Measurements from ENCODE around the gene ATR. TPM values are rescaled to one million over a fixed set of nuclear protein-coding genes. Genes with fewer than 3 reads are reported as not detected.

Gene ATR
- total RNA-seq, 1 donor from 2014 or later, result 26.9 TPM

DNA sequence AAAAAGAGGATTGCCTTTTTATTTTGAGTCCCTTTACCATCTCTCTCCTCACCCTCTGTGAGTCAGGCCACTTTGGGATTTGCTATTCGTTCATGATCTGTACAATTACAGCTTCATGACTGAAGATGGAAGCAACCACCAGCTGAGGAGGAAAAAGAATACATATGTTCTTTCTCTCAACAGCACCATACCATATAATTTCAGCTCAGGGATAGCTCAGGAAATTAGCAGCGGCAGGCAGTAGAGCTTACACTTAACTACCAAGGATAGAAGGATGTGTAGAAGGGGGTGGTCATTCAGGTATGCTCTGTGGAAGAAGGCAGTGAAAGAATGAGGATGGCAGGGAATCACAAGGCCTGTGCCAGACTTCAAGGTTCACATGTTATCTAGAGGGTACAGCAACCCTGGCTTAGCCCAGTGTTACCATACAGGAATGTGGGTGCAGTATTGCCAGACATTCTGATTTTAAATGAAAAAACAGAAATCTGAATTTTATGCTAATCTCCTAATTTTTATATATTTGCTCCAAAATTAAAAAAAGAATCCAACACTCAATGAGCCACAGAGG is 35.6 kb upstream of the ATR start:
- H3K36me3 ChIP-seq (ENCODE audit: insufficient read depth, low read length), result no peaks in the 10 kb centered on the region
- no peak overlapping the region for H3K27ac ChIP-seq (ENCODE audit: low read depth, low read length)
- no peak overlapping the region for H3K4me3 Mint-ChIP-seq (ENCODE audit: unreplicated experiment)
- H2AFZ ChIP-seq (ENCODE audit: low read depth, low read length), result no peak overlapping the region
- no peaks in the 10 kb centered on the region for H3K9me3 Mint-ChIP-seq (ENCODE audit: unreplicated experiment)
- H3K4me2 ChIP-seq (ENCODE audit: low read length), result no peak overlapping the region
- DNase-seq (ENCODE audit: low read depth) (no peak), FAIRE-seq (no peak)
- H3K27me3 Mint-ChIP-seq (ENCODE audit: low read depth, unreplicated experiment), result no peaks in the 10 kb centered on the region
- no peak overlapping the region for H3K4me3 ChIP-seq (ENCODE audit: insufficient read depth, low read depth, low read length)
- peaks cover 7% of the 10 kb centered on the region for H3K4me1 Mint-ChIP-seq (ENCODE audit: low read depth, unreplicated experiment)
- H3K27ac Mint-ChIP-seq (ENCODE audit: unreplicated experiment), result no peak overlapping the region
- no peaks in the 10 kb centered on the region for H3K9me3 ChIP-seq (ENCODE audit: insufficient read depth, low read depth, low read length)
- TF ChIP-seq, protein P1, sequence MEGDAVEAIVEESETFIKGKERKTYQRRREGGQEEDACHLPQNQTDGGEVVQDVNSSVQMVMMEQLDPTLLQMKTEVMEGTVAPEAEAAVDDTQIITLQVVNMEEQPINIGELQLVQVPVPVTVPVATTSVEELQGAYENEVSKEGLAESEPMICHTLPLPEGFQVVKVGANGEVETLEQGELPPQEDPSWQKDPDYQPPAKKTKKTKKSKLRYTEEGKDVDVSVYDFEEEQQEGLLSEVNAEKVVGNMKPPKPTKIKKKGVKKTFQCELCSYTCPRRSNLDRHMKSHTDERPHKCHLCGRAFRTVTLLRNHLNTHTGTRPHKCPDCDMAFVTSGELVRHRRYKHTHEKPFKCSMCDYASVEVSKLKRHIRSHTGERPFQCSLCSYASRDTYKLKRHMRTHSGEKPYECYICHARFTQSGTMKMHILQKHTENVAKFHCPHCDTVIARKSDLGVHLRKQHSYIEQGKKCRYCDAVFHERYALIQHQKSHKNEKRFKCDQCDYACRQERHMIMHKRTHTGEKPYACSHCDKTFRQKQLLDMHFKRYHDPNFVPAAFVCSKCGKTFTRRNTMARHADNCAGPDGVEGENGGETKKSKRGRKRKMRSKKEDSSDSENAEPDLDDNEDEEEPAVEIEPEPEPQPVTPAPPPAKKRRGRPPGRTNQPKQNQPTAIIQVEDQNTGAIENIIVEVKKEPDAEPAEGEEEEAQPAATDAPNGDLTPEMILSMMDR (IDR thresholded peaks at IDR 0.05; ENCODE audit: insufficient read depth, low read depth, low read length), result no peak
- no peak for TF ChIP-seq EZH2 (IDR thresholded peaks at IDR 0.05; ENCODE audit: insufficient read depth, low read length)
- H3K4me1 ChIP-seq (ENCODE audit: insufficient read depth, low read length), result peaks cover 4% of the 10 kb centered on the region
- H4K20me1 ChIP-seq (ENCODE audit: insufficient read depth, low read length), result no peaks in the 10 kb centered on the region
- H3K9ac ChIP-seq (ENCODE audit: low read length), result no peak overlapping the region
- H3K36me3 Mint-ChIP-seq (ENCODE audit: low read depth, unreplicated experiment), result no peaks in the 10 kb centered on the region
- no peaks in the 10 kb centered on the region for H3K79me2 ChIP-seq (ENCODE audit: insufficient read depth, low read length)
- no peaks in the 10 kb centered on the region for H3K27me3 ChIP-seq (ENCODE audit: insufficient read depth, low read length)

DNA sequence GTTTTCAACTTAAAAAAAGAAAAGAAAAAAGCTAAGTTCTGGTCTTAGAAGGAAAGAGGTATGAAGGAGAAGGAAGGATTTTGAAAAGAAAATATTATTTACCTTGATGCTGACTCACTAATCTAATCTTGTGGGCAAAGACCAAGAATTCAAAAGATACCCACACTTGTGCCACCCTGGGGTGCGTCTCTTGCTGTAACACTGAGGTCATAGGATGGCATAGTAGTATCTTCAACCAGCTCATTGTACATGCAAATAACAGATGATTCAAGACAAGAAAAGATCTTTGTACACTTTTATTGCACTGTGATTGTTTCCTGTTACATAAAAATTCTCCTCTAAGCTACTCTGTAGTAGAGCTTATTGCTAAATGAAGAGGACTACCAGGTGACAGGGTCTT is 35.0 kb upstream of the ATR start:
- Histone ChIP-seq H4K20me1 (ENCODE audit: insufficient read depth, low read length) (no peaks in the 10 kb centered on the region), H3K79me2 (ENCODE audit: insufficient read depth, low read length) (no peaks in the 10 kb centered on the region), H3K4me2 (ENCODE audit: low read length) (no peak overlapping the region), H3K9ac (ENCODE audit: low read length) (no peak overlapping the region), H3K4me1 (ENCODE audit: insufficient read depth, low read length) (no peaks in the 10 kb centered on the region), H3K27me3 (ENCODE audit: insufficient read depth, low read length) (no peaks in the 10 kb centered on the region), H3K9me3 (ENCODE audit: insufficient read depth, low read depth, low read length) (no peaks in the 10 kb centered on the region), H2AFZ (ENCODE audit: low read depth, low read length) (no peak overlapping the region), H3K4me3 (ENCODE audit: insufficient read depth, low read depth, low read length) (no peak overlapping the region), H3K27ac (ENCODE audit: low read depth, low read length) (no peak overlapping the region), H3K36me3 (ENCODE audit: insufficient read depth, low read length) (no peaks in the 10 kb centered on the region)
- Mint-ChIP-seq H3K36me3 (ENCODE audit: low read depth, unreplicated experiment) (no peaks in the 10 kb centered on the region), H3K4me1 (ENCODE audit: low read depth, unreplicated experiment) (peaks cover 5% of the 10 kb centered on the region), H3K9me3 (ENCODE audit: unreplicated experiment) (no peaks in the 10 kb centered on the region), H3K4me3 (ENCODE audit: unreplicated experiment) (no peak overlapping the region), H3K27me3 (ENCODE audit: low read depth, unreplicated experiment) (no peaks in the 10 kb centered on the region), H3K27ac (ENCODE audit: unreplicated experiment) (no peak overlapping the region)
- DNase-seq (ENCODE audit: low read depth) (no peak), FAIRE-seq (no peak)
- TF ChIP-seq EZH2 (IDR thresholded peaks at IDR 0.05; ENCODE audit: insufficient read depth, low read length), result no peak
- TF ChIP-seq, protein P1 (IDR thresholded peaks at IDR 0.05; ENCODE audit: insufficient read depth, low read depth, low read length), result no peak

DNA sequence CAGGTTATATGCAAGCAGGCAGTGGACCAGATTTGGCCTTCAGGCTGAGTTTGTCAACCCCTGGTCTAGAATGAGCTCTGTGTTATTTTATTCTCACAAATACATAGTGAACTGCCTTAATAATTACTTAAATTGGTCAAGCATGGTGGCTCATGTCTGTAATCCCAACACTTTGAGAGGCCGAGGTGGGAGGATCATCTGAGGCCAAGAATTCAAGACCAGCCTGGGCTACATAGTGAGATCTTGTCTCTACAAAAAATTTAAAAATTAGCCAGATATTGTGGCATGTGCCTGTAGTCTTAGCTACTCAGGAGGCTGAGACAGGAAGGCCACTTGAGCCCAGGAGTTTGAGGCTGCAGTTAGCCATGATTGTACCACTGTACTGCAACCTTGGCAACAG is 32.7 kb upstream of the ATR start:
- DNase-seq (ENCODE audit: low read depth) (no peak), FAIRE-seq (no peak)
- H3K4me1 ChIP-seq (ENCODE audit: insufficient read depth, low read length), result no peaks in the 10 kb centered on the region
- H2AFZ ChIP-seq (ENCODE audit: low read depth, low read length), result no peak overlapping the region
- no peak overlapping the region for H3K27ac Mint-ChIP-seq (ENCODE audit: unreplicated experiment)
- no peak overlapping the region for H3K4me3 Mint-ChIP-seq (ENCODE audit: unreplicated experiment)
- H3K36me3 ChIP-seq (ENCODE audit: insufficient read depth, low read length), result no peaks in the 10 kb centered on the region
- H3K27ac ChIP-seq (ENCODE audit: low read depth, low read length), result no peak overlapping the region
- no peak overlapping the region for H3K4me3 ChIP-seq (ENCODE audit: insufficient read depth, low read depth, low read length)
- no peaks in the 10 kb centered on the region for H3K9me3 Mint-ChIP-seq (ENCODE audit: unreplicated experiment)
- H3K79me2 ChIP-seq (ENCODE audit: insufficient read depth, low read length), result no peaks in the 10 kb centered on the region
- H4K20me1 ChIP-seq (ENCODE audit: insufficient read depth, low read length), result no peaks in the 10 kb centered on the region
- no peak for TF ChIP-seq EZH2 (IDR thresholded peaks at IDR 0.05; ENCODE audit: insufficient read depth, low read length)
- TF ChIP-seq, protein P1 (IDR thresholded peaks at IDR 0.05; ENCODE audit: insufficient read depth, low read depth, low read length), result no peak
- H3K9me3 ChIP-seq (ENCODE audit: insufficient read depth, low read depth, low read length), result no peaks in the 10 kb centered on the region
- no peaks in the 10 kb centered on the region for H3K27me3 Mint-ChIP-seq (ENCODE audit: low read depth, unreplicated experiment)
- no peaks in the 10 kb centered on the region for H3K27me3 ChIP-seq (ENCODE audit: insufficient read depth, low read length)
- H3K4me2 ChIP-seq (ENCODE audit: low read length), result no peak overlapping the region
- H3K9ac ChIP-seq (ENCODE audit: low read length), result no peak overlapping the region
- peaks cover 5% of the 10 kb centered on the region for H3K4me1 Mint-ChIP-seq (ENCODE audit: low read depth, unreplicated experiment)
- H3K36me3 Mint-ChIP-seq (ENCODE audit: low read depth, unreplicated experiment), result no peaks in the 10 kb centered on the region

All from astrocyte (in vitro differentiated cells and primary cell).